Neuronal stem cell (in vitro differentiated cells): ENCODE measurements around the gene BCKDHB.
A peak's percentile ranks its signal among the peaks of the same experiment; 100 is the strongest.

Experiments
- DNase-seq: peaks from one replicate; pipeline ENCODE4 v3.0.0-alpha.2; 2013; ENCODE audit warnings: low spot score
- H2AFZ ChIP-seq: one replicate; pipeline ENCODE4 v1.6.1; 2013; ENCODE audit warnings: mild to moderate bottlenecking, low read length, inconsistent platforms
- H2AK5ac ChIP-seq: 2 replicates; pipeline ENCODE4 v1.6.1; 2013; ENCODE audit warnings: low read depth, mild to moderate bottlenecking, inconsistent platforms, low read length, moderate library complexity, mixed read lengths
- H2BK120ac ChIP-seq: 2 replicates; pipeline ENCODE4 v1.6.1; 2013; ENCODE audit warnings: low read depth, mild to moderate bottlenecking, inconsistent platforms, low read length, moderate library complexity, mixed read lengths
- H2BK12ac ChIP-seq: one replicate; pipeline ENCODE4 v1.6.1; 2013; ENCODE audit warnings: low read length, inconsistent platforms
- H2BK15ac ChIP-seq: 2 replicates; pipeline ENCODE4 v1.6.1; 2013; ENCODE audit warnings: mild to moderate bottlenecking, low read length, inconsistent platforms, mixed read lengths
- H2BK5ac ChIP-seq: one replicate; pipeline ENCODE4 v1.6.1; 2013; ENCODE audit warnings: inconsistent platforms, mild to moderate bottlenecking, low read length, moderate library complexity
- H3K14ac ChIP-seq: one replicate; pipeline ENCODE4 v1.6.1; 2013; ENCODE audit warnings: low read length, inconsistent platforms
- H3K18ac ChIP-seq: 2 replicates; pipeline ENCODE4 v1.6.1; 2013; ENCODE audit warnings: low read length, inconsistent platforms
- H3K23ac ChIP-seq: 2 replicates; pipeline ENCODE4 v1.6.1; 2013; ENCODE audit warnings: low read depth, mild to moderate bottlenecking, mixed read lengths, low read length, inconsistent platforms; ENCODE audit not compliant: poor library complexity
- H3K27ac ChIP-seq: replicated peaks from 3 replicates; pipeline ENCODE4 v1.5.1; 2013; ENCODE audit warnings: low read length, inconsistent platforms
- H3K27me3 ChIP-seq, 3 experiments: 2 replicates each; pipeline ENCODE4 v1.6.1; 2013; ENCODE audit warnings: low read length in 3 of 3, mild to moderate bottlenecking in 2 of 3, inconsistent platforms in 1 of 3, low read depth in 1 of 3, mixed read lengths in 1 of 3, moderate library complexity in 1 of 3; ENCODE audit not compliant: control insufficient read depth in 3 of 3, insufficient read depth in 3 of 3
- H3K36me3 ChIP-seq, 2 donors: replicated peaks in 1 of 2; 2 replicates each; pipeline ENCODE4 v1.6.1; 2013; ENCODE audit warnings: low read length in 2 of 2; ENCODE audit not compliant: control insufficient read depth in 2 of 2, insufficient read depth in 2 of 2
- H3K4ac ChIP-seq: 2 replicates; pipeline ENCODE4 v1.6.1; 2013; ENCODE audit warnings: inconsistent platforms, mild to moderate bottlenecking, low read length, moderate library complexity
- H3K4me1 ChIP-seq, 2 donors: 1 replicate in 1 of 2; 2 replicates in 1 of 2; pipeline ENCODE4 v1.6.1; 2013; ENCODE audit warnings: low read length in 2 of 2, low read depth in 1 of 2; ENCODE audit not compliant: control insufficient read depth in 2 of 2, insufficient read depth in 1 of 2
- H3K4me2 ChIP-seq: one replicate; pipeline ENCODE4 v1.6.1; 2013; ENCODE audit warnings: mild to moderate bottlenecking, low read length, inconsistent platforms; ENCODE audit not compliant: insufficient read depth, poor library complexity, severe bottlenecking
- H3K4me3 ChIP-seq, 2 donors: 2 replicates each; pipeline ENCODE4 v1.5.1; 2013; ENCODE audit warnings: low read length in 2 of 2, mild to moderate bottlenecking in 2 of 2, inconsistent platforms in 1 of 2, moderate library complexity in 1 of 2
- H3K79me1 ChIP-seq: one replicate; pipeline ENCODE4 v1.6.1; 2013; ENCODE audit warnings: low read depth, mild to moderate bottlenecking, inconsistent platforms, low read length, moderate library complexity
- H3K9ac ChIP-seq: one replicate; pipeline ENCODE4 v1.6.1; 2013; ENCODE audit warnings: mild to moderate bottlenecking, low read depth, low read length, inconsistent platforms; ENCODE audit not compliant: poor library complexity
- H3K9me3 ChIP-seq, 2 donors: replicated peaks in 1 of 2; 2 replicates each; pipeline versions ENCODE3 to v1.6.1; 2013; ENCODE audit warnings: low read length in 2 of 2, mild to moderate bottlenecking in 2 of 2, inconsistent platforms in 1 of 2, low read depth in 1 of 2, mixed read lengths in 1 of 2, moderate library complexity in 1 of 2; ENCODE audit not compliant: control insufficient read depth in 2 of 2, insufficient read depth in 1 of 2
- H4K8ac ChIP-seq: one replicate; pipeline ENCODE4 v1.6.1; 2013; ENCODE audit warnings: low read depth, mild to moderate bottlenecking, inconsistent platforms, low read length, moderate library complexity
- H4K91ac ChIP-seq: one replicate; pipeline ENCODE4 v1.6.1; 2013; ENCODE audit warnings: low read length, low read depth, mild to moderate bottlenecking, inconsistent platforms; ENCODE audit not compliant: poor library complexity
- WGBS, 2 donors: extraction: QIAGEN DNeasy Blood & Tissue Kit; methylation state at CpG; one replicate each; pipeline ENCODE4 v1.1.7; 2013; ENCODE audit warnings: missing lambda C conversion rate in 2 of 2, mixed read lengths in 1 of 2; ENCODE audit not compliant: insufficient read length in 2 of 2, insufficient replicate concordance in 1 of 2; ENCODE audit errors: extremely low coverage in 2 of 2; 5-methylcytosine and 5-hydroxymethylcytosine counted together

The BCKDHB gene

GRCh38 chr6:80336911-80337310 is 230.4 kb downstream of the BCKDHB start:
- no peak overlapping the region for H3K4me3 ChIP-seq
- no peak overlapping the region for H3K4me2 ChIP-seq
- no peaks in the 10 kb centered on the region for H3K36me3 ChIP-seq
- H3K18ac ChIP-seq: no peak overlapping the region
- H3K27ac ChIP-seq: no peak overlapping the region
- H4K91ac ChIP-seq: no peak overlapping the region
- H2BK15ac ChIP-seq: no peak overlapping the region
- no peak overlapping the region for H3K14ac ChIP-seq
- H3K9ac ChIP-seq: no peak overlapping the region
- H3K4ac ChIP-seq: no peak overlapping the region
- no peaks in the 10 kb centered on the region for H3K27me3 ChIP-seq
- no peaks in the 10 kb centered on the region for H3K79me1 ChIP-seq
- H3K4me1 ChIP-seq: peaks cover 4 to 36% of the 10 kb centered on the region in 2 donors
- no peak overlapping the region for H2AFZ ChIP-seq
- H2BK5ac ChIP-seq: no peak overlapping the region
- no peak overlapping the region for H2AK5ac ChIP-seq
- no peak overlapping the region for H4K8ac ChIP-seq
- no peak for DNase-seq
- no peak overlapping the region for H2BK12ac ChIP-seq
- no peak overlapping the region for H2BK120ac ChIP-seq
- no peaks in the 10 kb centered on the region for H3K9me3 ChIP-seq
- H3K23ac ChIP-seq: no peak overlapping the region
- no CpG with 5 or more reads among the region's 2 CpGs for WGBS, 2 donors

GRCh38 chr6:80338201-80338836 is 231.8 kb downstream of the BCKDHB start:
- H2AFZ ChIP-seq: no peak overlapping the region
- H3K27ac ChIP-seq: no peak overlapping the region
- no peaks in the 10 kb centered on the region for H3K27me3 ChIP-seq
- no peaks in the 10 kb centered on the region for H3K36me3 ChIP-seq
- no peak overlapping the region for H2AK5ac ChIP-seq
- no peaks in the 10 kb centered on the region for H3K79me1 ChIP-seq
- H4K91ac ChIP-seq: no peak overlapping the region
- H2BK15ac ChIP-seq: no peak overlapping the region
- H3K23ac ChIP-seq: no peak overlapping the region
- H3K9me3 ChIP-seq: no peaks in the 10 kb centered on the region
- H4K8ac ChIP-seq: no peak overlapping the region
- no peak overlapping the region for H3K4me3 ChIP-seq
- H2BK120ac ChIP-seq: no peak overlapping the region
- no peak overlapping the region for H3K4me2 ChIP-seq
- no peak overlapping the region for H2BK12ac ChIP-seq
- peak; percentile 77 for DNase-seq
- H3K14ac ChIP-seq: no peak overlapping the region
- no peak overlapping the region for H2BK5ac ChIP-seq
- WGBS, 2 donors: no CpG with 5 or more reads among the region's 12 CpGs
- no peak overlapping the region for H3K4ac ChIP-seq
- no peak overlapping the region for H3K18ac ChIP-seq
- peaks cover 2 to 22% of the 10 kb centered on the region in 2 donors for H3K4me1 ChIP-seq
- H3K9ac ChIP-seq: no peak overlapping the region

GRCh38 chr6:80339421-80339820 is 232.9 kb downstream of the BCKDHB start:
- H3K23ac ChIP-seq: no peak overlapping the region
- H3K4me1 ChIP-seq: peaks cover 2 to 13% of the 10 kb centered on the region in 2 donors
- H3K9me3 ChIP-seq: no peaks in the 10 kb centered on the region
- H4K8ac ChIP-seq: no peak overlapping the region
- no peak overlapping the region for H3K4me3 ChIP-seq
- H3K14ac ChIP-seq: no peak overlapping the region
- H3K27ac ChIP-seq: no peak overlapping the region
- no peaks in the 10 kb centered on the region for H3K27me3 ChIP-seq
- no peak overlapping the region for H2AFZ ChIP-seq
- no peak for DNase-seq
- H2BK15ac ChIP-seq: no peak overlapping the region
- H2AK5ac ChIP-seq: no peak overlapping the region
- no peaks in the 10 kb centered on the region for H3K36me3 ChIP-seq
- no peak overlapping the region for H4K91ac ChIP-seq
- no peak overlapping the region for H3K9ac ChIP-seq
- H2BK120ac ChIP-seq: no peak overlapping the region
- H3K18ac ChIP-seq: no peak overlapping the region
- no peak overlapping the region for H3K4ac ChIP-seq
- H2BK12ac ChIP-seq: no peak overlapping the region
- H2BK5ac ChIP-seq: no peak overlapping the region
- no peak overlapping the region for H3K4me2 ChIP-seq
- no peaks in the 10 kb centered on the region for H3K79me1 ChIP-seq

GRCh38 chr6:80340280-80340679 is 233.8 kb downstream of the BCKDHB start:
- no peak overlapping the region for H3K4ac ChIP-seq
- no CpG with 5 or more reads among the region's 4 CpGs for WGBS, 2 donors
- no peak overlapping the region for H2AFZ ChIP-seq
- H2BK120ac ChIP-seq: no peak overlapping the region
- no peaks in the 10 kb centered on the region for H3K36me3 ChIP-seq
- no peak overlapping the region for H2BK5ac ChIP-seq
- no peak overlapping the region for H3K27ac ChIP-seq
- no peak overlapping the region for H2BK12ac ChIP-seq
- no peak overlapping the region for H4K91ac ChIP-seq
- no peak overlapping the region for H3K23ac ChIP-seq
- no peak overlapping the region for H2AK5ac ChIP-seq
- H3K9ac ChIP-seq: no peak overlapping the region
- no peak overlapping the region for H2BK15ac ChIP-seq
- H3K79me1 ChIP-seq: no peaks in the 10 kb centered on the region
- no peaks in the 10 kb centered on the region for H3K9me3 ChIP-seq
- H3K4me1 ChIP-seq: peaks cover under 1 to 10% of the 10 kb centered on the region in 2 donors
- no peak overlapping the region for H3K4me3 ChIP-seq
- H4K8ac ChIP-seq: no peak overlapping the region
- H3K4me2 ChIP-seq: no peak overlapping the region
- H3K14ac ChIP-seq: no peak overlapping the region
- DNase-seq: no peak
- no peak overlapping the region for H3K18ac ChIP-seq
- H3K27me3 ChIP-seq: no peaks in the 10 kb centered on the region
